Right lobe of liver (tissue), 6 donors: ENCODE data around the gene PPRC1. TPM values are rescaled to one million over a fixed set of nuclear protein-coding genes. Genes with fewer than 3 reads are reported as not detected.

ENCODE experiments used
- ATAC-seq, 4 donors: fragments of 200-7000 bp; cut with Tn5 transposase; one replicate each; pipeline ENCODE4 v1.9.1; 2020; ENCODE audit warnings: mild to moderate bottlenecking in 4 of 4, moderate library complexity in 4 of 4
- DNase-seq, 3 donors: peaks; one replicate each; pipeline ENCODE4 v3.0.0-alpha.2; 2020
- H3K27ac ChIP-seq, 3 donors: fragments of 200-600 bp; one replicate each; pipeline ENCODE4 v1.8.0; 2022
- H3K27me3 ChIP-seq, 2 donors: fragments of 200-600 bp; one replicate each; pipeline ENCODE4 v1.8.0; 2022
- H3K36me3 ChIP-seq, 4 donors: fragments of 200-600 bp; sonication (generic) in 1 of 4; one replicate each; pipeline versions ENCODE4 v1.5.1 to v1.8.0; 2017 to 2022; ENCODE audit warnings: control low read depth in 1 of 4
- H3K4me1 ChIP-seq, 4 donors: fragments of 200-600 bp; sonication (generic) in 1 of 4; one replicate each; pipeline versions ENCODE4 v1.5.1 to v1.8.0; 2017 to 2022; ENCODE audit warnings: control low read depth in 1 of 4
- H3K4me3 ChIP-seq, 3 donors: fragments of 200-600 bp; one replicate each; pipeline ENCODE4 v1.8.0; 2022
- H3K9me3 ChIP-seq, 4 donors: fragments of 200-600 bp; sonication (generic) in 1 of 4; one replicate each; pipeline versions ENCODE4 v1.5.1 to v1.8.0; 2017 to 2022; ENCODE audit warnings: control low read depth in 1 of 4
- CTCF ChIP-seq, 4 donors: fragments of 200-600 bp in 3 of 4; fragments of 450-650 bp in 1 of 4; IDR thresholded peaks; one replicate each; pipeline versions ENCODE4 v1.5.1 to v1.8.0; 2016 to 2022; ENCODE audit warnings: antibody characterized with exemption in 4 of 4, mild to moderate bottlenecking in 2 of 4
- POLR2A ChIP-seq: fragments of 450-650 bp; IDR thresholded peaks from one replicate; pipeline ENCODE4 v1.6.1; 2017; ENCODE audit warnings: antibody characterized with exemption, mild to moderate bottlenecking
- WGBS: methylation state at CpG from one replicate; pipeline ENCODE4 v1.1.6; 2018; ENCODE audit warnings: low coverage, low lambda C conversion rate; ENCODE audit not compliant: insufficient coverage; ENCODE audit errors: missing lambda C conversion rate; 5-methylcytosine and 5-hydroxymethylcytosine counted together
- intact Hi-C, 2 donors: fragments of 100-400 bp; cut with DNase I; formaldehyde crosslinking; loops; one replicate each; pipeline versions ENCODE4 v1.11.2 to v1.14.1; 2022
- long read RNA-seq: library from polyadenylated mRNA; unstranded; transcript quantifications from one replicate; pipeline ENCODE4 v2.0.0, GENCODE V29; 2019
- total RNA-seq, 6 experiments: library from RNA; depleted of rRNA in 2 of 6; stranded (reverse); fragments of >200 nt in 2 of 6; fragmentation: NEBNext Ultra II Directional in 3 of 6; extraction: Animal tissue kit (Norgen Biotek cat#: 25700) in 3 of 6; gene quantifications; one replicate each; pipeline versions ENCODE4 v1.1.0 to v1.2.4, GENCODE V29; 2016 to 2023
- donor health status: DM: no; HTN: yes; CAD: no.
- donor health status: DM: no; HTN: no; CAD: no.
- donor health status: DM: no; HTN: no; CAD: no.
- donor health status: DM: no; HTN: yes; CAD: no.
- donor health status: DM: no; HTN: yes; CAD: no.

The PPRC1 gene
- 10 to 100 TPM in 3 of 6 experiments, 1 to 10 TPM in 3; 7.9 to 18.2 (median 10.3) TPM for total RNA-seq
- long read RNA-seq, partial matches to known transcripts = 2 of 2 reads
- long read RNA-seq, other reads (novel, unspliced or antisense) = 0 of 2 reads

GRCh38 chr10:102132563-102133372 is at the start of gene PPRC1:
PPRC1 (plus strand) TSS chr10:102133040; CDS start chr10:102133069, 29 bp downstream.
- WGBS = under 1% methylated on average over 24 of the region's 64 CpGs
- Histone ChIP-seq H3K27me3 (no peaks in the 10 kb centered on the region), H3K27ac (peak within 1 kb of the TSS; percentile 54 to 91 (median 78)), H3K9me3 (no peaks in the 10 kb centered on the region), H3K4me3 (peak within 1 kb of the TSS; percentile 90 to 98 (median 97)), H3K36me3 (peaks cover 0 to 2% (median 0%) of the 10 kb centered on the region in 4 donors), H3K4me1 (peaks cover 0 to 12% (median 4%) of the 10 kb centered on the region in 4 donors)
- peak; percentile 93 to 97 (median 96) for ATAC-seq
- DNase-seq = peak; percentile 98 to 99 (median 99)
- TF ChIP-seq POLR2A = peak; percentile 68
- TF ChIP-seq CTCF (IDR thresholded peaks at IDR 0.05) = peak; percentile 87 to 96 (median 95)
- intact Hi-C loops = no loop called here

- Histone ChIP-seq H3K27ac (no peak overlapping the region), H3K27me3 (no peaks in the 10 kb centered on the region), H3K9me3 (no peaks in the 10 kb centered on the region), H3K36me3 (no peaks in the 10 kb centered on the region), H3K4me3 (no peak overlapping the region), H3K4me1 (no peaks in the 10 kb centered on the region)
- TF ChIP-seq POLR2A (no peak), CTCF (IDR thresholded peaks at IDR 0.05) (no peak)
- DNase-seq (no peak), ATAC-seq (no peak)
- WGBS = 94% methylated on average over 3 of the region's 3 CpGs
- intact Hi-C loops = no loop called here
Observed at GRCh38 chr10:102083541-102083940, 49.3 kb upstream of the PPRC1 start.

DNA sequence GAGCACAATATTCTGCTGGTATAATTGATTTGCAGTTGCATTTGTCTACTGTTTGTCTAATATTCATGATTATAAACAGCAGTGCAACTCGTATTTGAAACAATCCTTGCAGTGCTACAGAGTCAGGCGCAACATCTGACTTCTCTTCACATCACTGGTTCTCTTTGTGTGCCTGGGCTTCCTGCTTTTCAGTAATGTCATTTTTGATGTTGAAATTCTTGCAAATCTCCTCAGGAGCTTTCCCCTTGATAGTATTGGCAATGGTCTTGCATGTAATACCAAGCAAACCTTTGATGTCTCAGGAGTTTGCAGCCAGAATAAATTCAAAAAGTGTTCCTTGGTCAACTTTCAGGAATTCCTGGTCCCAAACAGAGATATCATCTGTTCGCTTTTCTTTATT is 47.5 kb upstream of the PPRC1 start:
- H3K4me1 ChIP-seq = no peaks in the 10 kb centered on the region
- intact Hi-C loops = no loop called here
- 57% methylated on average over 3 of the region's 3 CpGs for WGBS
- no peaks in the 10 kb centered on the region for H3K9me3 ChIP-seq
- H3K36me3 ChIP-seq = no peaks in the 10 kb centered on the region
- H3K4me3 ChIP-seq = no peak overlapping the region
- TF ChIP-seq POLR2A = no peak
- no peak for TF ChIP-seq CTCF (IDR thresholded peaks at IDR 0.05)
- ATAC-seq = no peak
- no peak overlapping the region for H3K27ac ChIP-seq
- no peaks in the 10 kb centered on the region for H3K27me3 ChIP-seq
- no peak for DNase-seq

DNA sequence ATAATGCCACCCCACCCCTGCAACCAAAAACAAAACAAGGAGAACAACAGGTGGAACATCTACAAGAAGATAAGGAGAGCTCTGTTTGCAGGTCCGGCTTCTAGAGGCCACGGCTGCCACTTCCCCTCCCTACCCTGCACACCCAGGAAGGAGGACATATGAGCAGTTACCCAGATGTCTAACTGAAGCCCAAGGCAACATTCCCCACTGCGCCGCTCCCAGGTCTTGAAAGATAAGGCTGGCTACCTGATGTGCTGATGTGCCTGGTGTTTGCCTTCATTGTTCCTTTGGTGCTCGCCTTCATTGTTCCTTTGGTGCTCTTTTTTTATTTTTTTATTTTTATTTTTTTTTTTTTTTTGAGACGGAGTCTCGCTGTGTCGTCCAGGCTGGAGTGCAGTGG is 46.6 kb upstream of the PPRC1 start:
- WGBS = 71% methylated on average over 4 of the region's 8 CpGs
- Histone ChIP-seq H3K27ac (no peak overlapping the region), H3K4me1 (no peaks in the 10 kb centered on the region), H3K4me3 (no peak overlapping the region), H3K27me3 (no peaks in the 10 kb centered on the region), H3K36me3 (no peaks in the 10 kb centered on the region), H3K9me3 (no peaks in the 10 kb centered on the region)
- TF ChIP-seq POLR2A (no peak), CTCF (IDR thresholded peaks at IDR 0.05) (no peak)
- ATAC-seq = no peak
- intact Hi-C loops = no loop called here
- no peak for DNase-seq
